Limb (tissue), 2 donors: Measurements from ENCODE around the gene GJE1.

Experiments used
- DNase-seq, 2 donors: peaks; one replicate each; pipeline ENCODE4 v3.0.0-alpha.2; 2016; ENCODE audit errors: extremely low spot score in 2 of 2

The GJE1 gene

DNA sequence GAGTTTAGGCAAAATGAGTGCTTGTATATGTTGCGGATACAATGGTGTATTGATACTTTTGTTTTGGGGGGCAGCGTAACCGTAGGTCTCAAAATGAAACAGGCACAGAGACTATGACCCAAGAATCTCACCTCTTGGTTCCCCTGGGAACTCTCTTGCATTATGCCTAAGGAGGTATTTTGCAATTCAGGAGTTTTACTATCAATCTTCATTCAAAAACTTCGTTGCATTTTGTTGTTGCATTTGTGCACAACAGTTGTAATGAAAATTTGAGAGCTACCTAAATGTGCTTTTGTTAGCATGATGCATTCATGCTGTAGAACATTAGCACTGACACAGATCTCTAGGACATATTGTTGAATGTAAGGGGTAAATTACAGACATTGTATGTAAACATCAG lies 32.5 kb downstream of the GJE1 start:
- no peak for DNase-seq

DNA sequence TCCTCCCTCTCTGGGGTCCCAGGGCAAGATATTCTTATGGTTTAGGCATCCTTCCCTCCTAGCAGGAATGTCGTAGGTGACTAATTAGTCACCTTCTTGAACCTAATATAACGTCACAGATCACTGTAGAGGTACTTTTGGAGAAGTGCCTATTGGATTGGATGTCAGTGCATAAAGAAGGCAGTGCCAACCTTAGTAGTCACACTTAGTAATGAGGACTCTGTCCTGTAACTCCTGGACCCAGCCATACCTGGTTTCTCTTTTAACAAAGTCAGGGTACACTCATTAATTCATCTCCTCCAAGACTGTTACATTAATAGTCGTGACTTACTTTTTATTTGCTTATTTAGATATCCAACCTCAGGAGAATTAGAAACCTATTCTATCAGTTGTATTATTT lies 34.3 kb downstream of the GJE1 start:
- DNase-seq: no peak

DNA sequence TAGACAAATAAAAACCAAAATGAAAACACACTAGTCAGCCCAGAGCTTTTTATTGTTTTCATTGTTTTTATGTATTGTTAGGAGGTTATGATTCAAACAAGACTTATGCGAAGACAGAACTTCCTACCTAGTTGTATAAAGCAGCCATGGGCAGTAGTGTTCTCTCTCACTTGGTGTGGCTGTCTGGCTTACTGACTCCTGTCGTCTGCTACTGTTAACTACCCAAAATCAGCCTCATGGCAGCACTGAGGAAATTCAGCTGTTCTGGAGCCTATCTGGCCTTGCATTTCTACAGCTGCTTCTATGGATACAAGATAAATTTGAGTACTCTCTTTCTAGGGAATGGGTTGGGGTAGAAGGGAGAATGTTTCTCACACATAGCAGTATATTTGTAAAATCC lies 34.8 kb downstream of the GJE1 start:
- no peak for DNase-seq

DNA sequence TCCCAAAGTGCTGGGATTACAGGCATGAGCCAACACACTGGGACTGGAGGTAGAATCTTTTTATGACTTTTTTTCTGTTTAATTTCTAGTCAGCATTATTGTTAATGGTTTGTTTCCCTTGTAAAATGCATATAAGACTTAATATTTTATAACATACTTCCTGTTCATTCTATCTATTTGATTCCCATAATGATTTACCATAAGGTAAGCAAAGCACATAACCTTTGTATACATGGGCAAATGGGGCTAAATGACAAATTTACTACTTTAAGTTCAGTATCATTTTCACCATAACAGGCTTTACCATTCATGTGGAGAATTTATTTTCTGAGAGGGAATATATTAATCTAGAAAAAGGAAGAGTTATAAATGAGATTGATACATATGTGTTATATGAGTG lies 38.6 kb downstream of the GJE1 start:
- no peak for DNase-seq

DNA sequence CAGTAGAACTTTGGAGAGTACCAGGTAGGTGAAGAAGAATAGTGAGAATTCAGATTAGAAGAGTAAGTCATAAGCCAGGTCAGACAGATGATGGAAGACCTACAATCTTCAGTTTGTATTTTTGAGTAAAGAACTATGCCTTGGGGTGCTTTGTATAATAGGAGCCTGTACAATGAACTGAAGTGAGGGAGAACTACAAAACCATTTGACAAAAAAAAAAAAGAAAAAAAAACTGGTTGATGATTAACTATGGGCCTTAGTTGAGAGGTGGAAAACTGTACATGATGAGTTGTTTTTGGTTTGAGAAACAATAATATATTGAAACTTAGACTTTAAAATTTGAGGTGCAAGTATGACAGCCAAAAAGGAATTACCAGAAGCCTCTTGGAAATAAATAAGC lies 40.0 kb downstream of the GJE1 start:
- DNase-seq: no peak

DNA sequence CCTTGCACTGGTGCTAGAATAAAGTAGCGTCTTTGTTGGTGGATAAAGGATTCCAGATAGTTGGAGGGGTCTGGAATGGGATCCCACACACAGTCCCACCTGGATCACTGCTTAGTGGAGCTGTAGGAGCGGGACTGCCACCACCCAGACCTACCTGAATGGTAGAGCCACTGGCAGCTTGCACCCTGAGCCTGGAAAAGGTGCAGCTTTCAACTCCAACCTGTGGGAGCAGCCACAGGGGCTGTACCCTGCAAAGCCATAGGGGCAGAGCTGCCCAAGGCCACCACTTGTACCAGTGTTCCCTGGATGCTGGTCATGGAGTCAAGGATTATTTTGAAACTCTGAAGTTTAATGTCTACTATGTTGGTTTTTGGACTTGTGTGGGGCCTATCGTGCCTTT lies 41.3 kb downstream of the GJE1 start:
- DNase-seq: no peak

DNA sequence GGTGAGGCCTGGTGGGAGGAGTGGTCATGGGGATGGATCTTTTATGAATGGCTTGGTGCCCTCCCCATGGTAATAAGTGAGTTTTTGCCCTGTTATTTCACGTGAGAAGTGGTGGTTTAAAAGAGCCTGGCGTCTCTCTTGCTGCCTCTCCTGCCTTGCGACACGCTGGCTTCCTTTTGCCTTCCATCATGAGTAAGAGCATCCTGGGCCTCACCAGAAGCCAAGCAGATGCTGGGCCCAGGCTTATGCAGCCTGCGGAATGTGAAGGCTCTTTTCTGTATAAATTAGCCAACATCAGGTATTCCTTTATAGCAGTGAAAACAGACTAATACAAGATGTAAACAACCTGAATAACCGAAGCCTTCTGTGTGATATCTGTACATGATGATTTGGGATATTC lies 42.0 kb downstream of the GJE1 start:
- no peak for DNase-seq

DNA sequence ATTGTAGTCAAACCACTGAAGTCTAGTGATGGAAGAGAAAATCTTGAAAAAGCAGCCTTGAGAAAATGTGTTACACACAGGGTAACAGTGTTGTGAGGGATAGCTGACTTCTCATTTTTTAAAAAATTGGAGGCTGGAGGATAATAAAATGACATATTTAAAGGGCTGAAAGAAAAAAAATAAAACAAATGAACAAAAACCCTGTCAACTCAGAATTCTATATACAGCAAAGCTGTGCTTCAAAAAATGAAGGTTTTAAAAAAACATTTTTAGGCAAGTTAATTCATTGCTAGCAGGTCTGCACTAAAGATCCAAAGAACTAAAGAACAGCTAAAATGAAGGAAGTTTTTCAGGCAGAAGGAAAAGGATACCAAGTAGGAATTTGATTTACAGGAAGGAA lies 45.4 kb downstream of the GJE1 start:
- DNase-seq: no peak

DNA sequence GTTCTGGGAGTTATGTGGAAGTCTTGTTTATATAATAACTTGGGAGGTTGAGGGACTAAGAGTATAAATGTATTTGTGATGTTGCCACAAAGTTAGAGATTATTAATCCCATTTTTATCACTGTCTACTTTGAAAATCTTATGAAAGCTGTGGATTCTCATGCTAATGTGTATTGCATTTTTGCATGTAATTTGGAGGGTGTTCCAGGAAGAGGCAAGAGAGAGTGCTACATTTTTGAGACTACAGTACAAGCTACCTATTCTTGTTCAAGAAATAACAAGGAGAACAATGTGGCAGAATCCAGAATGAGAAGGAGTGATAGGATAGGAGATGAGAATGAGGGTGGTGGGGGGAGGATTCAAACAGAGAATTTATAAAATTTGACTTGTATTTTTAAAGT lies 49.3 kb downstream of the GJE1 start:
- no peak for DNase-seq

DNA sequence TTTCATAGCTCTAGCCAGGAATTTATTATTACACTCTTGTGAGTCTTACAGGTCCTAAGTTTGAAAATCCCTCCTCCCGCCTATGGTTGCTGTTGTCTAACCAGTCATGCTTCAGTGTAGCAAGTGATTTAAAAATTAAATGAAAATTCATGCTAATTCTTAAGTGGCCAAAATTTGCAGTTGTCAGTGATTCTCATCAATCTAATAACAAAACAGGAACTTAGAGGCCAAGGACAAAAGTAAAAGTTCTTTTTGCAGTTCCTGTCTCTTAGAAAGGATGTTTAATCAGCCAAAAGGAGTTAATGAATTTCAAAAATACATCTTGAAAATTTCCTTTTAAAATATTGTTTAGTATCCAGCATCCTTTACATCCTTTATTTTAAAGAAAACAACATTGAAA lies 50.6 kb downstream of the GJE1 start:
- no peak for DNase-seq

DNA sequence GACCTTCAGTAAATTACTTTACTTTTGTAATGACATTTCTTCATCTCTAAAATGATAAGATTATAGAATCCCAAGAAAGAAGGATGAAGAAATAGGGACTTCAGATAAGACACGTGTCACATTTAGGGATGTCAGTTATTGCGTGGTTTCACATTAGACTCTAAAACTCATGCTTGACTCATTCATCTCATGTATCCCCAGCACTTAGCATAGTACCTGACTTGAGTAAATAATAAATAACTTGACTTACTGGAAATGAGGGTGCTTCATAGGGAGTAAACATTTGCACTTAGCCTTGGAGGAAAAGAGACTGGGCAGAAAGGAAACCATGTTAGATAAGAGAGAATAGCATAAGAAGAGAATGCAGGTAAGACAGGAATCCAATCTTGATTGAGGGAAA lies 51.6 kb downstream of the GJE1 start:
- DNase-seq: no peak
